HepG2 (cell line): ENCODE data around the gene CNOT10. TPM values are rescaled to one million over a fixed set of nuclear protein-coding genes. Genes with fewer than 3 reads are reported as not detected.

ENCODE experiments used
- ATAC-seq: fragments of 200-7000 bp; cut with Tn5 transposase; 3 replicates; pipeline ENCODE4 v1.9.1; 2020; ENCODE audit warnings: mild to moderate bottlenecking, moderate library complexity
- BruUV-seq: library from RNA; stranded (reverse); fragments of 400-500 nt; replicated peaks from 2 replicates; lab custom pipeline; 2021; lab: Mats Ljungman, UMichigan
- CTCF ChIA-PET: fragments of 300-600 bp; formaldehyde crosslinking; extraction: SDS; loops from one replicate; lab custom pipeline; 2021; ENCODE audit warnings: low total read pairs, inconsistent platforms, low intra/inter-chr PET ratio; lab: Yijun Ruan, JAX
- POLR2A ChIA-PET: fragments of 350-600 bp; sonication (Branson Sonifier 250); formaldehyde crosslinking; loops from one replicate; lab custom pipeline; 2020; ENCODE audit warnings: antibody characterized with exemption, inconsistent platforms; lab: Yijun Ruan, JAX
- DNase-seq: peaks from one replicate; pipeline ENCODE4 v3.0.0-alpha.2; 2015; ENCODE audit warnings: low spot score
- FAIRE-seq: peaks from 3 replicates; lab custom pipeline; 2011; peaks lifted over from hg19 to GRCh38; lab: Jason Lieb, UNC
- H2AFZ ChIP-seq: one replicate; pipeline ENCODE4 v1.6.1; 2011; ENCODE audit warnings: low read length, inconsistent platforms
- H3K27ac ChIP-seq: fragments of 300-600 bp; 3 replicates; pipeline ENCODE4 v1.8.0; 2011; ENCODE audit warnings: mixed run types, mild to moderate bottlenecking, mixed read lengths, low read length, inconsistent platforms; ENCODE audit not compliant: insufficient read depth; ENCODE audit errors: extremely low read length
- H3K27me3 ChIP-seq, 2 experiments: fragments of 200-600 bp in 1 of 2; 2 replicates in 1 of 2; 3 replicates in 1 of 2; pipeline versions ENCODE4 v1.6.0 to v1.8.0; 2011; ENCODE audit warnings: low read length in 2 of 2, mild to moderate bottlenecking in 2 of 2, moderate library complexity in 2 of 2, inconsistent platforms in 1 of 2; ENCODE audit not compliant: insufficient read depth in 2 of 2, control insufficient read depth in 1 of 2
- H3K36me3 ChIP-seq, 2 experiments: fragments of 200-600 bp in 1 of 2; replicated peaks in 1 of 2; 2 replicates in 1 of 2; 3 replicates in 1 of 2; pipeline versions ENCODE4 v1.5.1 to v1.8.0; 2011; ENCODE audit warnings: low read length in 2 of 2, inconsistent platforms in 1 of 2; ENCODE audit not compliant: insufficient read depth in 2 of 2, control insufficient read depth in 1 of 2
- H3K4me1 ChIP-seq: 2 replicates; pipeline ENCODE4 v1.5.1; 2012; ENCODE audit warnings: low read length, inconsistent platforms; ENCODE audit not compliant: insufficient read depth
- H3K4me2 ChIP-seq: 2 replicates; pipeline ENCODE4 v1.6.0; 2011; ENCODE audit warnings: low read depth, low read length, inconsistent platforms
- H3K4me3 ChIP-seq, 3 experiments: fragments of 200-600 bp in 1 of 3; sonication (generic), shearing (Covaris generic) in 1 of 3; replicated peaks in 1 of 3; 2 replicates each; pipeline ENCODE4 v1.5.1; 2011 to 2016; ENCODE audit warnings: low read length in 3 of 3, inconsistent platforms in 2 of 3, low read depth in 2 of 3, mild to moderate bottlenecking in 2 of 3, control low read depth in 1 of 3, mixed read lengths in 1 of 3; ENCODE audit not compliant: insufficient read depth in 1 of 3
- H3K79me2 ChIP-seq: one replicate; pipeline ENCODE4 v1.6.1; 2011; ENCODE audit warnings: low read length, inconsistent platforms; ENCODE audit not compliant: insufficient read depth
- H3K9ac ChIP-seq: 2 replicates; pipeline ENCODE4 v1.6.0; 2011; ENCODE audit warnings: mild to moderate bottlenecking, low read depth, low read length, inconsistent platforms; ENCODE audit not compliant: insufficient read depth
- H3K9me3 ChIP-seq: 2 replicates; pipeline ENCODE4 v1.5.1; 2012; ENCODE audit warnings: mild to moderate bottlenecking, low read length
- H4K20me1 ChIP-seq: 2 replicates; pipeline ENCODE4 v1.6.0; 2011; ENCODE audit warnings: inconsistent platforms, mild to moderate bottlenecking, low read length, moderate library complexity; ENCODE audit not compliant: insufficient read depth
- ARNT2 ChIP-seq: sonication (generic); formaldehyde crosslinking; IDR thresholded peaks from 2 replicates; pipeline ENCODE4 v1.8.0; 2022; ENCODE audit warnings: mild to moderate bottlenecking, low read depth, missing genetic modification reagents, moderate library complexity
- BORCS8-MEF2B ChIP-seq: sonication (generic); formaldehyde crosslinking; IDR thresholded peaks from 2 replicates; pipeline ENCODE4 v1.8.0; 2022; ENCODE audit warnings: mild to moderate bottlenecking, missing genetic modification reagents
- CHD2 ChIP-seq: IDR thresholded peaks from 2 replicates; pipeline ENCODE4 v1.6.1; 2011; ENCODE audit warnings: low read depth, low read length, improper control_type of control experiment
- CREB3 ChIP-seq: sonication (generic); formaldehyde crosslinking; IDR thresholded peaks from 2 replicates; pipeline ENCODE4 v1.5.0; 2020; ENCODE audit warnings: missing genetic modification reagents
- EED ChIP-seq: sonication (generic); formaldehyde crosslinking; IDR thresholded peaks from 2 replicates; pipeline ENCODE4 v1.5.0; 2020; ENCODE audit warnings: mild to moderate bottlenecking, missing genetic modification reagents
- GABPB1 ChIP-seq: IDR thresholded peaks from 2 replicates; pipeline ENCODE4 v1.6.1; 2016; ENCODE audit warnings: mild to moderate bottlenecking, missing genetic modification reagents, moderate library complexity, missing compliant biosample characterization
- HDAC6 ChIP-seq: fragments of 200-600 bp; sonication (generic); IDR thresholded peaks from 2 replicates; pipeline ENCODE4 v1.7.0; 2017; ENCODE audit warnings: mild to moderate bottlenecking, antibody characterized with exemption, low read length, low read depth
- HNRNPL ChIP-seq: fragments of 200-400 bp; formaldehyde crosslinking; IDR thresholded peaks from 2 replicates; pipeline ENCODE4 v1.6.1; 2017; ENCODE audit warnings: mild to moderate bottlenecking, low read depth, low read length
- MLLT10 ChIP-seq: sonication (generic); formaldehyde crosslinking; IDR thresholded peaks from 2 replicates; pipeline ENCODE4 v1.4.0; 2020; ENCODE audit warnings: missing genetic modification reagents
- NONO ChIP-seq, 2 experiments: fragments of 450-650 bp in 1 of 2; sonication (generic) in 1 of 2; formaldehyde crosslinking in 1 of 2; IDR thresholded peaks in 1 of 2; conservative IDR thresholded peaks in 1 of 2; 2 replicates each; pipeline versions ENCODE4 v1.6.1 to v1.8.0; 2017 to 2022; ENCODE audit warnings: mild to moderate bottlenecking in 1 of 2, missing genetic modification reagents in 1 of 2, moderate library complexity in 1 of 2
- PAX8 ChIP-seq: sonication (generic); formaldehyde crosslinking; IDR thresholded peaks from 2 replicates; pipeline ENCODE4 v1.8.0; 2022; ENCODE audit warnings: mild to moderate bottlenecking, missing genetic modification reagents, borderline replicate concordance
- POLR2AphosphoS5 ChIP-seq: IDR thresholded peaks from 2 replicates; pipeline ENCODE4 v1.6.1; 2012; ENCODE audit warnings: low read depth, low read length
- POLR2G ChIP-seq: fragments of 200-400 bp; formaldehyde crosslinking; IDR thresholded peaks from 2 replicates; pipeline ENCODE4 v1.6.1; 2018; ENCODE audit warnings: mild to moderate bottlenecking, low read depth, low read length, moderate library complexity
- RNF219 ChIP-seq: sonication (generic); formaldehyde crosslinking; IDR thresholded peaks from 2 replicates; pipeline ENCODE4 v1.5.0; 2020; ENCODE audit warnings: mild to moderate bottlenecking, missing genetic modification reagents
- TAF1 ChIP-seq: sonication (generic); formaldehyde crosslinking; IDR thresholded peaks from 2 replicates; pipeline ENCODE4 v1.4.0; 2020; ENCODE audit warnings: missing genetic modification reagents
- U2AF1 ChIP-seq: fragments of 200-400 bp; formaldehyde crosslinking; optimal IDR thresholded peaks from 2 replicates; pipeline ENCODE3; 2017; ENCODE audit warnings: mild to moderate bottlenecking, low read depth, low read length
- YEATS4 ChIP-seq: sonication (generic); formaldehyde crosslinking; IDR thresholded peaks from 2 replicates; pipeline ENCODE4 v1.4.0; 2020; ENCODE audit warnings: missing genetic modification reagents, borderline replicate concordance
- ZFP62 ChIP-seq: sonication (generic); formaldehyde crosslinking; IDR thresholded peaks from 2 replicates; pipeline ENCODE4 v1.4.0; 2020; ENCODE audit warnings: missing genetic modification reagents
- ZNF30 ChIP-seq: sonication (generic); formaldehyde crosslinking; IDR thresholded peaks from 2 replicates; pipeline ENCODE4 v1.5.0; 2020; ENCODE audit warnings: mild to moderate bottlenecking, missing genetic modification reagents
- ZNF343 ChIP-seq: sonication (generic); formaldehyde crosslinking; IDR thresholded peaks from 2 replicates; pipeline ENCODE4 v1.4.0; 2020; ENCODE audit warnings: mild to moderate bottlenecking, missing genetic modification reagents
- ZZZ3 ChIP-seq: sonication (generic); formaldehyde crosslinking; IDR thresholded peaks from 2 replicates; pipeline ENCODE4 v1.4.0; 2020; ENCODE audit warnings: missing genetic modification reagents, mild to moderate bottlenecking, borderline replicate concordance
- WGBS: methylation state at CpG from one replicate; pipeline ENCODE4 v1.1.6; 2017; ENCODE audit warnings: low lambda C conversion rate; 5-methylcytosine and 5-hydroxymethylcytosine counted together
- in situ Hi-C: cut with HindIII; loops from 2 replicates; pipeline ENCODE4 v1.10.0; 2017; ENCODE audit warnings: low pct_unique_long_range_greater_than_20kb; ENCODE audit not compliant: extremely low pct_ligation_motif_present
- intact Hi-C: fragments of 100-400 bp; cut with micrococcal nuclease; formaldehyde crosslinking; loops from one replicate; pipeline ENCODE4 v1.10.0; 2022; ENCODE audit not compliant: unreplicated experiment
- polyA plus RNA-seq, 8 experiments: library from polyadenylated mRNA; depleted of rRNA in 3 of 8; stranded (reverse) in 7 of 8; unstranded in 1 of 8; fragments of >200 nt; fragmentation: Illumina TruSeq in 4 of 8; extraction: Trizol in 4 of 8; gene quantifications; 2 replicates each; pipeline versions ENCODE4 v1.2.1 to v1.2.3, GENCODE V29; 2011 to 2016; ENCODE audit warnings: low read depth in 4 of 8, missing spikeins in 1 of 8, mixed read lengths in 1 of 8; ENCODE audit not compliant: insufficient read depth in 1 of 8
- total RNA-seq, 5 experiments: library from RNA; depleted of rRNA; stranded (reverse); fragments of >200 nt; fragmentation: Illumina TruSeq; extraction: Trizol; gene quantifications; 2 replicates each; pipeline ENCODE4 v1.2.3, GENCODE V29; 2016; ENCODE audit warnings: low read depth in 1 of 5

CNOT10 gene
- total and polyA plus RNA-seq, 2 of the 13 experiments (the other 11 are each of a cell fraction or from before 2014, with no cell fraction given) = 21.2 to 34.1 TPM

GRCh38 chr3:32817257-32817557 lies 132.2 kb downstream of the CNOT10 start (continued):
- TF ChIP-seq PAX8 (CRISPR knock-in tag) (no peak), U2AF1 (no peak), ARNT2 (CRISPR knock-in tag) (no peak; the same call in none of the 2 replicates), ZFP62 (CRISPR knock-in tag) (no peak), BORCS8-MEF2B (CRISPR knock-in tag) (no peak)

GRCh38 chr3:32817558-32818228 lies 132.7 kb downstream of the CNOT10 start, which contains the start of gene TRIM71:
TRIM71 (plus strand) TSS chr3:32817997; CDS start chr3:32818081, 84 bp downstream.
- Histone ChIP-seq H3K27me3 (peaks cover 0 to 6% of the 10 kb centered on the region in 2 experiments; a peak in 1 of 5 replicates), H3K9me3 (no peaks in the 10 kb centered on the region), H3K9ac (peak within 1 kb of the TSS; percentile 95), H3K4me3 (peak within 1 kb of the TSS; percentile 92 to 98 (median 94)), H3K79me2 (peaks cover 95% of the 10 kb centered on the region), H3K27ac (peak within 1 kb of the TSS; percentile 99), H3K4me2 (peak within 1 kb of the TSS; percentile 99), H3K4me1 (peaks cover 32% of the 10 kb centered on the region), H4K20me1 (peaks cover 52% of the 10 kb centered on the region), H2AFZ (no peak within 1 kb of the TSS), H3K36me3 (peaks cover 10 to 25% of the 10 kb centered on the region in 2 experiments)
- no peak for ATAC-seq
- FAIRE-seq = no peak
- no peak for DNase-seq
- ChIA-PET POLR2A (interaction anchor here (0.9 to 5.6 kb wide), 8 partner anchors 17 to 623 kb away, joined by 3 to 36 read pairs (median 5); no protein-coding TSS in a partner anchor), CTCF (no interaction called here)
- BruUV-seq = no TSS peak
- in situ Hi-C loops (loop anchor here (5.0 kb wide), 1 partner anchor 35 kb away; no protein-coding TSS in a partner anchor), intact Hi-C loops (loop anchor here (2.0 kb wide), 1 partner anchor 85 kb away; no protein-coding TSS in a partner anchor)
- WGBS = under 1% methylated on average over 45 of the region's 59 CpGs
- TF ChIP-seq TAF1 (CRISPR knock-in tag) (peak; percentile 61; the same call in 1 of the 2 replicates), RNF219 (CRISPR knock-in tag) (no peak), CREB3 (no peak), ZNF343 (CRISPR knock-in tag) (no peak), MLLT10 (CRISPR knock-in tag) (peak; percentile 66; the same call in 1 of the 2 replicates), POLR2G (peak; percentile 75; the same call in 1 of the 2 replicates), GABPB1 (CRISPR knock-in tag) (0 out of 2 replicates have a peak, but pooled peaks have one; percentile 32), CHD2 (no peak), POLR2AphosphoS5 (peak; percentile 50; the same call in 1 of the 2 replicates), HNRNPL (peak; percentile 54; the same call in 1 of the 2 replicates), HDAC6 (0 out of 2 replicates have a peak, but pooled peaks have one; percentile 39), YEATS4 (CRISPR knock-in tag) (no peak), EED (CRISPR knock-in tag) (no peak), ZNF30 (no peak), NONO (IDR thresholded peaks at IDR 0.05) (no peak), NONO (CRISPR knock-in tag; conservative IDR thresholded peaks at IDR 0.05) (0 out of 2 replicates have a peak, but pooled peaks have one; percentile 26), ZZZ3 (0 out of 2 replicates have a peak, but pooled peaks have one; percentile 23)
